GM23338 (cell line): Measurements from ENCODE around the gene SSMEM1. TPM values are rescaled to one million over a fixed set of nuclear protein-coding genes. Genes with fewer than 3 reads are reported as not detected.

ENCODE experiments used
- ATAC-seq: fragments of 200-7000 bp; cut with Tn5 transposase; 3 replicates; pipeline ENCODE4 v1.9.1; 2020
- DNase-seq: peaks from one replicate; pipeline ENCODE4 v3.0.0-alpha.2; 2015; ENCODE audit warnings: low spot score
- H2AFZ ChIP-seq: fragments of 200-600 bp; sonication (generic); 2 replicates; pipeline ENCODE4 v1.8.0; 2016; ENCODE audit warnings: antibody characterized with exemption, mild to moderate bottlenecking, moderate library complexity
- H3F3A ChIP-seq: fragments of 200-600 bp; sonication (generic); replicated peaks from 2 replicates; pipeline ENCODE4 v1.8.0; 2017; ENCODE audit warnings: antibody characterized with exemption, mixed run types, low read depth
- H3K27ac ChIP-seq: fragments of 200-600 bp; sonication (generic); 2 replicates; pipeline ENCODE4 v1.6.1; 2016; ENCODE audit warnings: low read depth
- H3K27me3 ChIP-seq: fragments of 200-600 bp; sonication (generic); 2 replicates; pipeline ENCODE4 v1.8.0; 2016; ENCODE audit warnings: mild to moderate bottlenecking, mixed run types, moderate library complexity; ENCODE audit not compliant: insufficient read depth
- H3K36me3 ChIP-seq: fragments of 200-600 bp; sonication (generic); 2 replicates; pipeline ENCODE4 v1.8.0; 2016; ENCODE audit warnings: mild to moderate bottlenecking; ENCODE audit not compliant: insufficient read depth
- H3K4me1 ChIP-seq: fragments of 200-600 bp; sonication (generic); 2 replicates; pipeline ENCODE4 v1.8.0; 2016; ENCODE audit warnings: mild to moderate bottlenecking, moderate library complexity; ENCODE audit not compliant: insufficient read depth
- H3K4me2 ChIP-seq: fragments of 200-600 bp; sonication (generic); 2 replicates; pipeline ENCODE4 v1.7.1; 2017; ENCODE audit warnings: mixed run types
- H3K4me3 ChIP-seq: fragments of 200-600 bp; sonication (generic); 2 replicates; pipeline ENCODE4 v1.6.1; 2016; ENCODE audit warnings: mixed run types
- H3K79me2 ChIP-seq: fragments of 200-600 bp; sonication (generic); replicated peaks from 2 replicates; pipeline ENCODE4 v1.8.0; 2017; ENCODE audit warnings: mild to moderate bottlenecking; ENCODE audit not compliant: insufficient read depth
- H3K9me2 ChIP-seq: fragments of 200-600 bp; sonication (generic); 2 replicates; pipeline ENCODE4 v1.8.0; 2017; ENCODE audit not compliant: insufficient read depth
- H4K20me1 ChIP-seq: fragments of 200-600 bp; sonication (generic); replicated peaks from 2 replicates; pipeline ENCODE4 v1.8.0; 2017; ENCODE audit warnings: mild to moderate bottlenecking; ENCODE audit not compliant: insufficient read depth
- H3K27ac Mint-ChIP-seq: 2 replicates; pipeline ENCODE4 v1.8.0; 2020; ENCODE audit warnings: inconsistent platforms, mild to moderate bottlenecking, moderate library complexity, mixed read lengths
- H3K27me3 Mint-ChIP-seq: 3 replicates; pipeline ENCODE4 v1.8.0; 2022; ENCODE audit warnings: low read depth, mild to moderate bottlenecking, moderate library complexity, mixed read lengths, inconsistent platforms; ENCODE audit not compliant: insufficient read depth, poor library complexity
- H3K36me3 Mint-ChIP-seq: 3 replicates; pipeline ENCODE4 v1.8.0; 2021; ENCODE audit warnings: low read depth, mild to moderate bottlenecking, inconsistent platforms, moderate library complexity, mixed read lengths
- H3K4me1 Mint-ChIP-seq: 3 replicates; pipeline ENCODE4 v1.8.0; 2020; ENCODE audit warnings: mild to moderate bottlenecking, inconsistent platforms, mixed read lengths
- H3K4me3 Mint-ChIP-seq: 3 replicates; pipeline ENCODE4 v1.8.0; 2021; ENCODE audit warnings: moderate library complexity, mild to moderate bottlenecking, inconsistent platforms, mixed read lengths
- H3K9me3 Mint-ChIP-seq: 3 replicates; pipeline ENCODE4 v1.8.0; 2020; ENCODE audit warnings: moderate library complexity, mild to moderate bottlenecking, inconsistent platforms, mixed read lengths
- CREB1 ChIP-seq: fragments of 250-450 bp; sonication (Bioruptor Pico); IDR thresholded peaks from 2 replicates; pipeline ENCODE4 v1.5.0; 2020; ENCODE audit warnings: low read depth, mild to moderate bottlenecking, moderate library complexity
- EZH2 ChIP-seq: fragments of 200-600 bp; sonication (generic); IDR thresholded peaks from one replicate; pipeline ENCODE4 v1.8.0; 2017; ENCODE audit warnings: antibody characterized with exemption, mild to moderate bottlenecking, low read depth; ENCODE audit not compliant: unreplicated experiment
- JUNB ChIP-seq: IDR thresholded peaks from one replicate; pipeline ENCODE4 v1.6.1; 2016; ENCODE audit warnings: antibody characterized with exemption; ENCODE audit not compliant: unreplicated experiment
- NANOG ChIP-seq: IDR thresholded peaks from 2 replicates; pipeline ENCODE4 v1.6.1; 2016; ENCODE audit warnings: antibody characterized with exemption, borderline replicate concordance
- POLR2AphosphoS5 ChIP-seq: IDR thresholded peaks from 2 replicates; pipeline ENCODE4 v1.6.1; 2016; ENCODE audit warnings: antibody characterized with exemption, low read depth
- ZNF114 ChIP-seq: fragments of 250-450 bp; sonication (Bioruptor Pico); IDR thresholded peaks from 2 replicates; pipeline ENCODE4 v1.5.0; 2020; ENCODE audit warnings: mild to moderate bottlenecking, moderate library complexity
- ZNF331 ChIP-seq: fragments of 250-450 bp; sonication (Bioruptor Pico); IDR thresholded peaks from 2 replicates; pipeline ENCODE4 v1.5.0; 2020; ENCODE audit warnings: low read depth, mild to moderate bottlenecking, moderate library complexity
- polyA plus RNA-seq: library from polyadenylated mRNA; unstranded; fragments of >200 nt; fragmentation: Nextera tagmentation; extraction: Ambion mirVana; gene quantifications from 2 replicates; pipeline ENCODE4 v1.2.1, GENCODE V29; 2016
- total RNA-seq: library from RNA; depleted of rRNA; stranded (reverse); fragments of >200 nt; shearing (Covaris generic); gene quantifications from 2 replicates; pipeline ENCODE4 v1.2.3, GENCODE V29; 2014
- TF ChIP-seq, protein P1 (sequence below): fragments of 250-450 bp; sonication (Bioruptor Pico); IDR thresholded peaks from 2 replicates; pipeline ENCODE4 v1.5.0; 2020; ENCODE audit warnings: mild to moderate bottlenecking, moderate library complexity
- TF ChIP-seq, protein P2 (sequence below): IDR thresholded peaks from one replicate; pipeline ENCODE4 v1.6.1; 2018; ENCODE audit warnings: antibody characterized with exemption; ENCODE audit not compliant: unreplicated experiment
- TF ChIP-seq, protein P3 (sequence below): IDR thresholded peaks from 2 replicates; pipeline ENCODE4 v1.6.1; 2016; ENCODE audit warnings: antibody characterized with exemption

SSMEM1 gene
- total and polyA plus RNA-seq, 2 experiments from 2014 or later: not detected

DNA sequence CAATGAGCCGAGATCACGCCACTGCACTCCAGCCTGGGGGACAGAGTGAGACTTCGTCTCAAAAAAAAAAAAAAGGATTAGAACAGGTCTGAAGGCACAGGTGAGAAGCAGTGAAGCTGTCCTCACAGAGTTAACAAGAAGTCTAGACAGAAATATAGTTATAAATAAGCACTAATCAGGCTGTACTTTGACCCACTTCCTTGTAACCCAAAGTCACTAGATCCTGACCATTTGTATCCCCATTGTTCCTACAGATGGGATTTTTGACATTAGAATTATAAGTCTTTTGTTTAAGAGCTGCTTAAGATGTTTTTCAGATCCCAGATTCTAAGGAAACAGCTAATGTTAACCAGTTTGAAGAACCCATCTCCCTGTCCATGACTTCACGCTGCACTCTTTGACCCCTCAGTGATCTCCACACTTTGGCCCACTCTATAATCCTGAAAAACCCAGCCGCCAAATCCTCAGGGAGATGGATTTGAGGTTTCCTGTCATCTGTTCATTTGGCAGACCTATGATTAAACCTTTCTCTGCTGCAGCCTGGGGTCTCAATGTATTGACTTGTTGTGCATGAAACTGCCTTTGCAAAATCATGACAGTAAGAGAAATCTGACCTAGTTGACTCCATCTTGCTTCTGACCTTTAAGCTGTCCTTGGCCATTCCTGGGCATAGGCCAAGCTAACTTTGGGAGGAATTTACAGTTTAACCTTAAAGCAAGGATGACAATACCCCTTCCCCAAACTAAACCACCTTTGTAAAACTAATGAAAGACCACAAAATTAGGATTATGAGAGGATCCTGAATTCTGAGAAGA lies 11.4 kb downstream of the SSMEM1 start:
- no peak overlapping the region for H3K4me3 Mint-ChIP-seq
- Histone ChIP-seq H3F3A (no peaks in the 10 kb centered on the region), H3K4me1 (no peaks in the 10 kb centered on the region), H3K79me2 (no peaks in the 10 kb centered on the region), H2AFZ (no peak overlapping the region), H3K27ac (no peak overlapping the region), H3K4me3 (no peak overlapping the region), H3K4me2 (no peak overlapping the region), H4K20me1 (no peaks in the 10 kb centered on the region), H3K9me2 (no peaks in the 10 kb centered on the region), H3K36me3 (no peaks in the 10 kb centered on the region), H3K27me3 (no peaks in the 10 kb centered on the region)
- H3K27ac Mint-ChIP-seq: no peak overlapping the region
- H3K36me3 Mint-ChIP-seq: no peaks in the 10 kb centered on the region
- no peaks in the 10 kb centered on the region; the same call in 2 of the 3 replicates for H3K9me3 Mint-ChIP-seq
- no peak for TF ChIP-seq ZNF331 (CRISPR knock-in tag)
- TF ChIP-seq EZH2: no peak
- no peak for TF ChIP-seq CREB1 (CRISPR knock-in tag)
- TF ChIP-seq JUNB: no peak
- TF ChIP-seq, protein P1, sequence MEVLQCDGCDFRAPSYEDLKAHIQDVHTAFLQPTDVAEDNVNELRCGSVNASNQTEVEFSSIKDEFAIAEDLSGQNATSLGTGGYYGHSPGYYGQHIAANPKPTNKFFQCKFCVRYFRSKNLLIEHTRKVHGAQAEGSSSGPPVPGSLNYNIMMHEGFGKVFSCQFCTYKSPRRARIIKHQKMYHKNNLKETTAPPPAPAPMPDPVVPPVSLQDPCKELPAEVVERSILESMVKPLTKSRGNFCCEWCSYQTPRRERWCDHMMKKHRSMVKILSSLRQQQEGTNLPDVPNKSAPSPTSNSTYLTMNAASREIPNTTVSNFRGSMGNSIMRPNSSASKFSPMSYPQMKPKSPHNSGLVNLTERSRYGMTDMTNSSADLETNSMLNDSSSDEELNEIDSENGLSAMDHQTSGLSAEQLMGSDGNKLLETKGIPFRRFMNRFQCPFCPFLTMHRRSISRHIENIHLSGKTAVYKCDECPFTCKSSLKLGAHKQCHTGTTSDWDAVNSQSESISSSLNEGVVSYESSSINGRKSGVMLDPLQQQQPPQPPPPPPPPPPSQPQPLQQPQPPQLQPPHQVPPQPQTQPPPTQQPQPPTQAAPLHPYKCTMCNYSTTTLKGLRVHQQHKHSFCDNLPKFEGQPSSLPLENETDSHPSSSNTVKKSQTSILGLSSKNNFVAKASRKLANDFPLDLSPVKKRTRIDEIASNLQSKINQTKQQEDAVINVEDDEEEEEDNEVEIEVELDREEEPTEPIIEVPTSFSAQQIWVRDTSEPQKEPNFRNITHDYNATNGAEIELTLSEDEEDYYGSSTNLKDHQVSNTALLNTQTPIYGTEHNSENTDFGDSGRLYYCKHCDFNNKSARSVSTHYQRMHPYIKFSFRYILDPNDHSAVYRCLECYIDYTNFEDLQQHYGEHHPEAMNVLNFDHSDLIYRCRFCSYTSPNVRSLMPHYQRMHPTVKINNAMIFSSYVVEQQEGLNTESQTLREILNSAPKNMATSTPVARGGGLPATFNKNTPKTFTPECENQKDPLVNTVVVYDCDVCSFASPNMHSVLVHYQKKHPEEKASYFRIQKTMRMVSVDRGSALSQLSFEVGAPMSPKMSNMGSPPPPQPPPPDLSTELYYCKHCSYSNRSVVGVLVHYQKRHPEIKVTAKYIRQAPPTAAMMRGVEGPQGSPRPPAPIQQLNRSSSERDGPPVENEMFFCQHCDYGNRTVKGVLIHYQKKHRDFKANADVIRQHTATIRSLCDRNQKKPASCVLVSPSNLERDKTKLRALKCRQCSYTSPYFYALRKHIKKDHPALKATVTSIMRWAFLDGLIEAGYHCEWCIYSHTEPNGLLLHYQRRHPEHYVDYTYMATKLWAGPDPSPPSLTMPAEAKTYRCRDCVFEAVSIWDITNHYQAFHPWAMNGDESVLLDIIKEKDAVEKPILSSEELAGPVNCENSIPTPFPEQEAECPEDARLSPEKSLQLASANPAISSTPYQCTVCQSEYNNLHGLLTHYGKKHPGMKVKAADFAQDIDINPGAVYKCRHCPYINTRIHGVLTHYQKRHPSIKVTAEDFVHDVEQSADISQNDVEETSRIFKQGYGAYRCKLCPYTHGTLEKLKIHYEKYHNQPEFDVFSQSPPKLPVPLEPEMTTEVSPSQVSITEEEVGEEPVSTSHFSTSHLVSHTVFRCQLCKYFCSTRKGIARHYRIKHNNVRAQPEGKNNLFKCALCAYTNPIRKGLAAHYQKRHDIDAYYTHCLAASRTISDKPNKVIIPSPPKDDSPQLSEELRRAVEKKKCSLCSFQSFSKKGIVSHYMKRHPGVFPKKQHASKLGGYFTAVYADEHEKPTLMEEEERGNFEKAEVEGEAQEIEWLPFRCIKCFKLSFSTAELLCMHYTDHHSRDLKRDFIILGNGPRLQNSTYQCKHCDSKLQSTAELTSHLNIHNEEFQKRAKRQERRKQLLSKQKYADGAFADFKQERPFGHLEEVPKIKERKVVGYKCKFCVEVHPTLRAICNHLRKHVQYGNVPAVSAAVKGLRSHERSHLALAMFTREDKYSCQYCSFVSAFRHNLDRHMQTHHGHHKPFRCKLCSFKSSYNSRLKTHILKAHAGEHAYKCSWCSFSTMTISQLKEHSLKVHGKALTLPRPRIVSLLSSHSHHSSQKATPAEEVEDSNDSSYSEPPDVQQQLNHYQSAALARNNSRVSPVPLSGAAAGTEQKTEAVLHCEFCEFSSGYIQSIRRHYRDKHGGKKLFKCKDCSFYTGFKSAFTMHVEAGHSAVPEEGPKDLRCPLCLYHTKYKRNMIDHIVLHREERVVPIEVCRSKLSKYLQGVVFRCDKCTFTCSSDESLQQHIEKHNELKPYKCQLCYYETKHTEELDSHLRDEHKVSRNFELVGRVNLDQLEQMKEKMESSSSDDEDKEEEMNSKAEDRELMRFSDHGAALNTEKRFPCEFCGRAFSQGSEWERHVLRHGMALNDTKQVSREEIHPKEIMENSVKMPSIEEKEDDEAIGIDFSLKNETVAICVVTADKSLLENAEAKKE: no peak
- TF ChIP-seq, protein P2, sequence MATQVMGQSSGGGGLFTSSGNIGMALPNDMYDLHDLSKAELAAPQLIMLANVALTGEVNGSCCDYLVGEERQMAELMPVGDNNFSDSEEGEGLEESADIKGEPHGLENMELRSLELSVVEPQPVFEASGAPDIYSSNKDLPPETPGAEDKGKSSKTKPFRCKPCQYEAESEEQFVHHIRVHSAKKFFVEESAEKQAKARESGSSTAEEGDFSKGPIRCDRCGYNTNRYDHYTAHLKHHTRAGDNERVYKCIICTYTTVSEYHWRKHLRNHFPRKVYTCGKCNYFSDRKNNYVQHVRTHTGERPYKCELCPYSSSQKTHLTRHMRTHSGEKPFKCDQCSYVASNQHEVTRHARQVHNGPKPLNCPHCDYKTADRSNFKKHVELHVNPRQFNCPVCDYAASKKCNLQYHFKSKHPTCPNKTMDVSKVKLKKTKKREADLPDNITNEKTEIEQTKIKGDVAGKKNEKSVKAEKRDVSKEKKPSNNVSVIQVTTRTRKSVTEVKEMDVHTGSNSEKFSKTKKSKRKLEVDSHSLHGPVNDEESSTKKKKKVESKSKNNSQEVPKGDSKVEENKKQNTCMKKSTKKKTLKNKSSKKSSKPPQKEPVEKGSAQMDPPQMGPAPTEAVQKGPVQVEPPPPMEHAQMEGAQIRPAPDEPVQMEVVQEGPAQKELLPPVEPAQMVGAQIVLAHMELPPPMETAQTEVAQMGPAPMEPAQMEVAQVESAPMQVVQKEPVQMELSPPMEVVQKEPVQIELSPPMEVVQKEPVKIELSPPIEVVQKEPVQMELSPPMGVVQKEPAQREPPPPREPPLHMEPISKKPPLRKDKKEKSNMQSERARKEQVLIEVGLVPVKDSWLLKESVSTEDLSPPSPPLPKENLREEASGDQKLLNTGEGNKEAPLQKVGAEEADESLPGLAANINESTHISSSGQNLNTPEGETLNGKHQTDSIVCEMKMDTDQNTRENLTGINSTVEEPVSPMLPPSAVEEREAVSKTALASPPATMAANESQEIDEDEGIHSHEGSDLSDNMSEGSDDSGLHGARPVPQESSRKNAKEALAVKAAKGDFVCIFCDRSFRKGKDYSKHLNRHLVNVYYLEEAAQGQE: no peak
- TF ChIP-seq POLR2AphosphoS5: no peak
- TF ChIP-seq ZNF114 (CRISPR knock-in tag): no peak
- TF ChIP-seq, protein P3, sequence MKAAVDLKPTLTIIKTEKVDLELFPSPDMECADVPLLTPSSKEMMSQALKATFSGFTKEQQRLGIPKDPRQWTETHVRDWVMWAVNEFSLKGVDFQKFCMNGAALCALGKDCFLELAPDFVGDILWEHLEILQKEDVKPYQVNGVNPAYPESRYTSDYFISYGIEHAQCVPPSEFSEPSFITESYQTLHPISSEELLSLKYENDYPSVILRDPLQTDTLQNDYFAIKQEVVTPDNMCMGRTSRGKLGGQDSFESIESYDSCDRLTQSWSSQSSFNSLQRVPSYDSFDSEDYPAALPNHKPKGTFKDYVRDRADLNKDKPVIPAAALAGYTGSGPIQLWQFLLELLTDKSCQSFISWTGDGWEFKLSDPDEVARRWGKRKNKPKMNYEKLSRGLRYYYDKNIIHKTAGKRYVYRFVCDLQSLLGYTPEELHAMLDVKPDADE: no peak
- TF ChIP-seq NANOG: no peak
- DNase-seq (no peak), ATAC-seq (no peak)
- H3K4me1 Mint-ChIP-seq: no peaks in the 10 kb centered on the region; the same call in 2 of the 3 replicates
- H3K27me3 Mint-ChIP-seq: peaks cover 3% of the 10 kb centered on the region
